GM19395 (cell line): ENCODE results near the gene DLEC1.
"Not testable (repeated sequence)": the region's sequence is repeated elsewhere in the genome, so short reads cannot be mapped to it uniquely, and the experiment has no call there.

ENCODE experiments used
- ATAC-seq: cut with Tn5 transposase; IDR thresholded peaks from one replicate; pipeline ENCODE4 v1.9.1; 2021; ENCODE audit warnings: mild to moderate bottlenecking, moderate library complexity; ENCODE audit not compliant: unreplicated experiment

Gene DLEC1

GRCh38 chr3:38135621-38136277 lies 96.7 kb downstream of the DLEC1 start:
- not testable (repeated sequence) for ATAC-seq

GRCh38 chr3:38136393-38136776 lies 97.4 kb downstream of the DLEC1 start:
- no peak for ATAC-seq

- peak; percentile 87 for ATAC-seq
Observed at GRCh38 chr3:38136777-38137614, 98.0 kb downstream of the DLEC1 start, which contains the start of gene ACAA1. ACAA1 (minus strand) TSS chr3:38137127; CDS start chr3:38137035, 92 bp downstream.

GRCh38 chr3:38137615-38138348 lies 98.8 kb downstream of the DLEC1 start:
- ATAC-seq = no peak

GRCh38 chr3:38138349-38139190 lies 99.6 kb downstream of the DLEC1 start, which contains the start of gene MYD88:
MYD88 (plus strand) TSS chr3:38138661; CDS start chr3:38138701, 40 bp downstream.
- peak; percentile 51 for ATAC-seq

- no peak for ATAC-seq
Observed at GRCh38 chr3:38139191-38139590, 100.2 kb downstream of the DLEC1 start.

- no peak for ATAC-seq
Observed at GRCh38 chr3:38139652-38140051, 100.6 kb downstream of the DLEC1 start.

- ATAC-seq = no peak
Observed at GRCh38 chr3:38140326-38141172, 101.5 kb downstream of the DLEC1 start.

- ATAC-seq = no peak
Observed at GRCh38 chr3:38141173-38141951, 102.4 kb downstream of the DLEC1 start.

- ATAC-seq = no peak
Observed at GRCh38 chr3:38141952-38142273, 102.9 kb downstream of the DLEC1 start.

- no peak for ATAC-seq
Observed at GRCh38 chr3:38142959-38143358, 104.0 kb downstream of the DLEC1 start.

GRCh38 chr3:38143511-38143910 lies 104.5 kb downstream of the DLEC1 start:
- no peak for ATAC-seq

GRCh38 chr3:38146504-38146903 lies 107.5 kb downstream of the DLEC1 start:
- ATAC-seq = no peak

GRCh38 chr3:38147421-38147820 lies 108.4 kb downstream of the DLEC1 start:
- ATAC-seq = no peak

- no peak for ATAC-seq
Observed at GRCh38 chr3:38148311-38148882, 109.4 kb downstream of the DLEC1 start.

GRCh38 chr3:38149708-38150107 lies 110.7 kb downstream of the DLEC1 start:
- no peak for ATAC-seq

GRCh38 chr3:38150780-38151528 lies 111.9 kb downstream of the DLEC1 start:
- ATAC-seq = no peak
